H1 (cell line): ENCODE data around the gene TRDMT1. TPM values are rescaled to one million over a fixed set of nuclear protein-coding genes. Genes with fewer than 3 reads are reported as not detected.

Source experiments
- EGR1 ChIP-seq: IDR thresholded peaks from 2 replicates; pipeline ENCODE4 v1.6.1; 2011; ENCODE audit warnings: low read depth, low read length, borderline replicate concordance
- EP300 ChIP-seq, 2 experiments: IDR thresholded peaks; 1 replicate in 1 of 2; 2 replicates in 1 of 2; pipeline ENCODE4 v1.6.1; 2011 to 2012; ENCODE audit warnings: low read depth in 2 of 2, low read length in 2 of 2, mild to moderate bottlenecking in 2 of 2, borderline replicate concordance in 1 of 2, inconsistent platforms in 1 of 2, moderate library complexity in 1 of 2
- KDM4A ChIP-seq: IDR thresholded peaks from one replicate; pipeline ENCODE4 v1.7.1; 2012; ENCODE audit warnings: low read depth, mild to moderate bottlenecking, moderate library complexity, low read length, inconsistent platforms; ENCODE audit not compliant: severe bottlenecking
- POLR2AphosphoS5 ChIP-seq: IDR thresholded peaks from 2 replicates; pipeline ENCODE4 v1.6.1; 2011; ENCODE audit warnings: low read depth, low read length
- RBBP5 ChIP-seq: IDR thresholded peaks from 2 replicates; pipeline ENCODE4 v1.7.1; 2012; ENCODE audit warnings: low read depth, mild to moderate bottlenecking, inconsistent platforms, low read length, moderate library complexity, borderline replicate concordance
- RXRA ChIP-seq: IDR thresholded peaks from 2 replicates; pipeline ENCODE4 v1.6.1; 2011; ENCODE audit warnings: low read depth, mild to moderate bottlenecking, low read length, moderate library complexity; ENCODE audit not compliant: insufficient read depth
- SIN3A ChIP-seq, 2 experiments: IDR thresholded peaks in 1 of 2; conservative IDR thresholded peaks in 1 of 2; 2 replicates each; pipeline ENCODE4 v1.6.1; 2011 to 2012; ENCODE audit warnings: low read length in 2 of 2, improper control_type of control experiment in 1 of 2, low read depth in 1 of 2, mild to moderate bottlenecking in 1 of 2
- SIX5 ChIP-seq: IDR thresholded peaks from 2 replicates; pipeline ENCODE4 v1.6.1; 2011; ENCODE audit warnings: mild to moderate bottlenecking, low read depth, low read length
- TCF12 ChIP-seq: IDR thresholded peaks from 2 replicates; pipeline ENCODE4 v1.6.1; 2011; ENCODE audit warnings: low read depth, mild to moderate bottlenecking, low read length
- TEAD4 ChIP-seq: IDR thresholded peaks from 2 replicates; pipeline ENCODE4 v1.6.1; 2012; ENCODE audit warnings: low read depth, low read length, inconsistent platforms, mixed read lengths
- polyA plus RNA-seq, 7 experiments: library from polyadenylated mRNA; depleted of rRNA in 3 of 7; stranded (reverse) in 5 of 7; unstranded in 2 of 7; fragments of >200 nt in 5 of 7; fragments of 200-250 nt in 2 of 7; gene quantifications; 1 replicate in 5 of 7; 2 replicates in 1 of 7; 4 replicates in 1 of 7; pipeline versions ENCODE4 v1.2.1 to v1.2.3, GENCODE V29; 2011 to 2013; ENCODE audit warnings: missing spikeins in 2 of 7, mixed read lengths in 2 of 7
- total RNA-seq: library from RNA; stranded (reverse); fragmentation: NEBNext Ultra II Directional; extraction: Animal tissue kit (Norgen Biotek cat#: 25700); gene quantifications from 2 replicates; pipeline ENCODE4 v1.2.1, GENCODE V29; 2021
- TF ChIP-seq, protein P1 (sequence below): fragments of 300-600 bp; sonication (generic); IDR thresholded peaks from 2 replicates; pipeline ENCODE4 v1.7.1; 2012; ENCODE audit warnings: low read length, moderate library complexity, mild to moderate bottlenecking, inconsistent platforms; ENCODE audit not compliant: insufficient replicate concordance

TRDMT1 gene
- total and polyA plus RNA-seq, 2 of the 8 experiments (the other 6 are each of a cell fraction or from before 2014, with no cell fraction given), result 7.4 to 21.4 TPM

DNA sequence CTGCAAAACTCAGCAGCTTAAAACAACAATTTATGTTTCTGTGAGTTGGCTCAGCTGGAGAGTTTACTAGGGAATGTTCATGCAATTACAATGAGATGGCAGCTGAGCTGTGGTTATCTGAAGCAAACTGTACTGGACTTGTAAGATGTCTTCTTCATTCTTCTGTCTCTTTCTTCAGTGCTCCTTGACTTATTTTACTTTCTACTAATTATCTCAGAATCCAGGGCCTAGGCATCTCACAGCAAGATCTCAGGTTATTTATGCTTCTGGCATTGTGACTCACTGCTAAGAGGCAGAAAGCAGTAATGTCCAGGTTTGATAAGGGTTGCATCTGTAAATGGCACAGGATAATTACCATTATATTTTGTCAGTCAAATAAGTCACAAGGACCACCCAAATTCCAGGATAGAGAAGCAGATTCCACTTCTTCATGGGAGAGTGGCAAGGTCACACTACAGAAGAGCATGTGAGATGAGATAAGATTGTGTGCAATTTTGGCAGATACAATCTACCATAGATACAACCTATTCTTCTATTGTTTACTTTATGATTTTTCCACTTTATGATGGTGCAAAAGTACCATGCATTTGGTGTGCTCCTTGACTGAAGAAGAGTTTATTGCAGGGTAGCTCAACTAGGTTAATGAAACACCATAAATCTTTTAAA lies 43.4 kb upstream of the TRDMT1 start (continued):
- TF ChIP-seq, protein P1, sequence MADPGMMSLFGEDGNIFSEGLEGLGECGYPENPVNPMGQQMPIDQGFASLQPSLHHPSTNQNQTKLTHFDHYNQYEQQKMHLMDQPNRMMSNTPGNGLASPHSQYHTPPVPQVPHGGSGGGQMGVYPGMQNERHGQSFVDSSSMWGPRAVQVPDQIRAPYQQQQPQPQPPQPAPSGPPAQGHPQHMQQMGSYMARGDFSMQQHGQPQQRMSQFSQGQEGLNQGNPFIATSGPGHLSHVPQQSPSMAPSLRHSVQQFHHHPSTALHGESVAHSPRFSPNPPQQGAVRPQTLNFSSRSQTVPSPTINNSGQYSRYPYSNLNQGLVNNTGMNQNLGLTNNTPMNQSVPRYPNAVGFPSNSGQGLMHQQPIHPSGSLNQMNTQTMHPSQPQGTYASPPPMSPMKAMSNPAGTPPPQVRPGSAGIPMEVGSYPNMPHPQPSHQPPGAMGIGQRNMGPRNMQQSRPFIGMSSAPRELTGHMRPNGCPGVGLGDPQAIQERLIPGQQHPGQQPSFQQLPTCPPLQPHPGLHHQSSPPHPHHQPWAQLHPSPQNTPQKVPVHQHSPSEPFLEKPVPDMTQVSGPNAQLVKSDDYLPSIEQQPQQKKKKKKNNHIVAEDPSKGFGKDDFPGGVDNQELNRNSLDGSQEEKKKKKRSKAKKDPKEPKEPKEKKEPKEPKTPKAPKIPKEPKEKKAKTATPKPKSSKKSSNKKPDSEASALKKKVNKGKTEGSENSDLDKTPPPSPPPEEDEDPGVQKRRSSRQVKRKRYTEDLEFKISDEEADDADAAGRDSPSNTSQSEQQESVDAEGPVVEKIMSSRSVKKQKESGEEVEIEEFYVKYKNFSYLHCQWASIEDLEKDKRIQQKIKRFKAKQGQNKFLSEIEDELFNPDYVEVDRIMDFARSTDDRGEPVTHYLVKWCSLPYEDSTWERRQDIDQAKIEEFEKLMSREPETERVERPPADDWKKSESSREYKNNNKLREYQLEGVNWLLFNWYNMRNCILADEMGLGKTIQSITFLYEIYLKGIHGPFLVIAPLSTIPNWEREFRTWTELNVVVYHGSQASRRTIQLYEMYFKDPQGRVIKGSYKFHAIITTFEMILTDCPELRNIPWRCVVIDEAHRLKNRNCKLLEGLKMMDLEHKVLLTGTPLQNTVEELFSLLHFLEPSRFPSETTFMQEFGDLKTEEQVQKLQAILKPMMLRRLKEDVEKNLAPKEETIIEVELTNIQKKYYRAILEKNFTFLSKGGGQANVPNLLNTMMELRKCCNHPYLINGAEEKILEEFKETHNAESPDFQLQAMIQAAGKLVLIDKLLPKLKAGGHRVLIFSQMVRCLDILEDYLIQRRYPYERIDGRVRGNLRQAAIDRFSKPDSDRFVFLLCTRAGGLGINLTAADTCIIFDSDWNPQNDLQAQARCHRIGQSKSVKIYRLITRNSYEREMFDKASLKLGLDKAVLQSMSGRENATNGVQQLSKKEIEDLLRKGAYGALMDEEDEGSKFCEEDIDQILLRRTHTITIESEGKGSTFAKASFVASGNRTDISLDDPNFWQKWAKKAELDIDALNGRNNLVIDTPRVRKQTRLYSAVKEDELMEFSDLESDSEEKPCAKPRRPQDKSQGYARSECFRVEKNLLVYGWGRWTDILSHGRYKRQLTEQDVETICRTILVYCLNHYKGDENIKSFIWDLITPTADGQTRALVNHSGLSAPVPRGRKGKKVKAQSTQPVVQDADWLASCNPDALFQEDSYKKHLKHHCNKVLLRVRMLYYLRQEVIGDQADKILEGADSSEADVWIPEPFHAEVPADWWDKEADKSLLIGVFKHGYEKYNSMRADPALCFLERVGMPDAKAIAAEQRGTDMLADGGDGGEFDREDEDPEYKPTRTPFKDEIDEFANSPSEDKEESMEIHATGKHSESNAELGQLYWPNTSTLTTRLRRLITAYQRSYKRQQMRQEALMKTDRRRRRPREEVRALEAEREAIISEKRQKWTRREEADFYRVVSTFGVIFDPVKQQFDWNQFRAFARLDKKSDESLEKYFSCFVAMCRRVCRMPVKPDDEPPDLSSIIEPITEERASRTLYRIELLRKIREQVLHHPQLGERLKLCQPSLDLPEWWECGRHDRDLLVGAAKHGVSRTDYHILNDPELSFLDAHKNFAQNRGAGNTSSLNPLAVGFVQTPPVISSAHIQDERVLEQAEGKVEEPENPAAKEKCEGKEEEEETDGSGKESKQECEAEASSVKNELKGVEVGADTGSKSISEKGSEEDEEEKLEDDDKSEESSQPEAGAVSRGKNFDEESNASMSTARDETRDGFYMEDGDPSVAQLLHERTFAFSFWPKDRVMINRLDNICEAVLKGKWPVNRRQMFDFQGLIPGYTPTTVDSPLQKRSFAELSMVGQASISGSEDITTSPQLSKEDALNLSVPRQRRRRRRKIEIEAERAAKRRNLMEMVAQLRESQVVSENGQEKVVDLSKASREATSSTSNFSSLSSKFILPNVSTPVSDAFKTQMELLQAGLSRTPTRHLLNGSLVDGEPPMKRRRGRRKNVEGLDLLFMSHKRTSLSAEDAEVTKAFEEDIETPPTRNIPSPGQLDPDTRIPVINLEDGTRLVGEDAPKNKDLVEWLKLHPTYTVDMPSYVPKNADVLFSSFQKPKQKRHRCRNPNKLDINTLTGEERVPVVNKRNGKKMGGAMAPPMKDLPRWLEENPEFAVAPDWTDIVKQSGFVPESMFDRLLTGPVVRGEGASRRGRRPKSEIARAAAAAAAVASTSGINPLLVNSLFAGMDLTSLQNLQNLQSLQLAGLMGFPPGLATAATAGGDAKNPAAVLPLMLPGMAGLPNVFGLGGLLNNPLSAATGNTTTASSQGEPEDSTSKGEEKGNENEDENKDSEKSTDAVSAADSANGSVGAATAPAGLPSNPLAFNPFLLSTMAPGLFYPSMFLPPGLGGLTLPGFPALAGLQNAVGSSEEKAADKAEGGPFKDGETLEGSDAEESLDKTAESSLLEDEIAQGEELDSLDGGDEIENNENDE, result no peak
- TF ChIP-seq KDM4A (no peak), EP300 (IDR thresholded peaks at IDR 0.05; ENCODE audit: borderline replicate concordance in 1 of 2, low read depth in 2 of 2, low read length in 2 of 2) (no peak), SIN3A (conservative IDR thresholded peaks at IDR 0.05 in 1 of 2, IDR thresholded peaks at IDR 0.05 in 1 of 2; ENCODE audit: low read depth in 1 of 2, low read length in 2 of 2) (no peak), RBBP5 (no peak), EGR1 (no peak), RXRA (no peak), TCF12 (no peak), TEAD4 (no peak), POLR2AphosphoS5 (no peak), SIX5 (no peak)
